Cerebellar nuclear complex (tissue), 1 donor: Measurements from ENCODE around the gene CCDC78.

Experiments
- DNase-seq, 2 experiments: peaks; one replicate each; lab custom pipeline; 2025; lab: John Stamatoyannopoulos, UW

Gene CCDC78

GRCh38 chr16:726438-727290, at the start of gene CCDC78, which contains the start of gene HAGHL:
Gene CCDC78, minus strand, starts transcription at chr16:726443. Its CDS starts 76 bp downstream, at chr16:726367.
Gene HAGHL, plus strand, starts transcription at chr16:727106. Its CDS starts 404 bp downstream, at chr16:727510.
- no peak for DNase-seq

- DNase-seq, result no peak
These were observed 49.1 kb upstream of the CCDC78 start for GRCh38 chr16:775236-775796.

GRCh38 chr16:774086-775001, 48.1 kb upstream of the CCDC78 start:
- DNase-seq, result no peak

- no peak for DNase-seq
These were observed 46.7 kb upstream of the CCDC78 start for GRCh38 chr16:772959-773358.

GRCh38 chr16:770411-770810, 44.2 kb upstream of the CCDC78 start:
- no peak for DNase-seq

- no peak for DNase-seq
These were observed 43.7 kb upstream of the CCDC78 start for GRCh38 chr16:769934-770333.

- no peak for DNase-seq
These were observed 43.0 kb upstream of the CCDC78 start for GRCh38 chr16:769184-769784.

- no peak for DNase-seq
These were observed 42.2 kb upstream of the CCDC78 start for GRCh38 chr16:768428-768827.

GRCh38 chr16:767743-768235, 41.5 kb upstream of the CCDC78 start:
- no peak for DNase-seq

- no peak for DNase-seq
These were observed 40.8 kb upstream of the CCDC78 start for GRCh38 chr16:766820-767640.

- no peak for DNase-seq
These were observed 40.0 kb upstream of the CCDC78 start for GRCh38 chr16:766008-766819.

GRCh38 chr16:765488-765865, 39.2 kb upstream of the CCDC78 start:
- DNase-seq, result no peak

GRCh38 chr16:764848-765487, 38.7 kb upstream of the CCDC78 start:
- no peak for DNase-seq

GRCh38 chr16:764184-764750, 38.0 kb upstream of the CCDC78 start:
- DNase-seq, result no peak

- no peak for DNase-seq
These were observed 37.3 kb upstream of the CCDC78 start for GRCh38 chr16:763369-764183.

GRCh38 chr16:762595-763268, 36.5 kb upstream of the CCDC78 start:
- DNase-seq, result no peak

GRCh38 chr16:761625-762513, 35.6 kb upstream of the CCDC78 start:
- no peak for DNase-seq
